ENCODE data around the gene MEGF8. TPM values are rescaled to one million over a fixed set of nuclear protein-coding genes. Genes with fewer than 3 reads are reported as not detected.
A peak's percentile ranks its signal among the peaks of the same experiment; 100 is the strongest.

The MEGF8 gene
- total and polyA plus RNA-seq, 2 of the 8 experiments (the other 6 are each of a cell fraction or from before 2014, with no cell fraction given), result 13.0 to 23.7 TPM

DNA sequence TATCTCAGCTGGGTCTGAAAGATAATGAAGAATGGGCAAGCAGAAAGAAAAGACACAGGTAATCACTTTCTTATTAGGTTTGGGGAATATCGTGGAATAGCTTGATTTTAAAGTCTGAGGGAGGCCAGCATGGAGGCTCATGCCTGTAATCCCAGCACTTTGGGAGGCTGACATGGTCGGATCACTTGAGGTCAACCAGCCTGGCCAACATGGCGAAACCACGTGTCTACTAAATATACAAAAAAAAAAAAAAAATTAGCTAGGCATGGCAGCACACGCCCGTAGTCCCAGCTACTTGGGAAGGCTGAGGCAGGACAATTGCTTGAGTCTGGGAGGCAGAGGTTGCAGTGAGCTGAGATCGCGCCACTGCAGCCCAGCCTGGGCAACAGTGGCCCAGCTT, 21.6 kb upstream of the MEGF8 start:
- H3K14ac ChIP-seq (ENCODE audit: insufficient read length), result no peak overlapping the region
- no peaks in the 10 kb centered on the region for H3K79me1 ChIP-seq (ENCODE audit: low read depth, low read length)
- H3K9me3 ChIP-seq (ENCODE audit: insufficient read depth in 2 of 2, low read depth in 1 of 2, low read length in 1 of 2), result no peaks in the 10 kb centered on the region
- peak overlapping the region; percentile 94; the same call in 1 of the 2 replicates for H2BK20ac ChIP-seq (ENCODE audit: low read length)
- H2AK5ac ChIP-seq (ENCODE audit: low read depth, low read length), result 0 out of 2 replicates have a peak overlapping the region, but pooled peaks have one; percentile 11
- peaks cover 0 to 5% (median 0%) of the 10 kb centered on the region in 4 experiments; a peak in 2 of 8 replicates for H3K36me3 ChIP-seq (ENCODE audit: control insufficient read depth in 2 of 4, insufficient read depth in 4 of 4, low read length in 3 of 4)
- no peak overlapping the region; the same call in 1 of the 2 replicates for H4K8ac ChIP-seq (ENCODE audit: extremely low read depth, insufficient read depth, low read length)
- no peak overlapping the region; a peak in 1 of 4 replicates for H3K4me2 ChIP-seq (ENCODE audit: insufficient read depth in 1 of 2, low read depth in 2 of 2, low read length in 2 of 2)
- H3K4me1 ChIP-seq (replicated peaks in 1 of 4; ENCODE audit: control insufficient read depth in 3 of 4, insufficient read depth in 4 of 4, low read length in 3 of 4), result peaks cover 0 to 16% (median 10%) of the 10 kb centered on the region in 4 experiments; a peak in 4 of 7 replicates
- CTCF ChIA-PET (ENCODE audit: partially characterized antibody), result interaction anchor here (0.7 to 1.3 kb wide), 6 partner anchors 8 to 171 kb away, joined by 3 to 4 read pairs (median 3); partner anchors contain the start of genes GSK3A and POU2F2
- WGBS, 2 experiments (ENCODE audit: extremely low coverage in 1 of 2, insufficient coverage in 1 of 2, insufficient read length in 1 of 2, insufficient replicate concordance in 2 of 2, low coverage in 1 of 2, low lambda C conversion rate in 2 of 2, missing lambda C conversion rate in 1 of 2), result 99% methylated on average over 8 of the region's 8 CpGs; no CpG with 5 or more reads in 1 of the 2 experiments
- H3K23ac ChIP-seq (ENCODE audit: insufficient read length), result no peak overlapping the region
- H4K20me1 ChIP-seq (replicated peaks in 1 of 2; ENCODE audit: control insufficient read depth in 1 of 2, insufficient read depth in 2 of 2, low read length in 2 of 2), result no peaks in the 10 kb centered on the region
- H2BK5ac ChIP-seq (ENCODE audit: low read depth, low read length), result no peak overlapping the region
- DNase-seq (ENCODE audit: low read depth in 1 of 2, low spot score in 2 of 2) (no peak), FAIRE-seq (no peak)
- no peak overlapping the region for H2BK120ac ChIP-seq (replicated peaks; ENCODE audit: low read depth, low read length)
- no peak overlapping the region for H3K56ac ChIP-seq (replicated peaks; ENCODE audit: insufficient read length, low read depth, low read length)
- H2AFZ ChIP-seq (ENCODE audit: low read length), result no peak overlapping the region
- no peak overlapping the region for H3K9ac ChIP-seq (replicated peaks in 1 of 4; ENCODE audit: extremely low read depth in 1 of 4, low read depth in 3 of 4, low read length in 3 of 4)
- peaks cover 0 to 10% of the 10 kb centered on the region in 2 experiments; a peak in 2 of 4 replicates for H3K79me2 ChIP-seq (ENCODE audit: control insufficient read depth in 1 of 2, insufficient read depth in 2 of 2, low read length in 2 of 2)
- no peak overlapping the region for H3K4me3 ChIP-seq (ENCODE audit: extremely low read depth in 1 of 4, insufficient read depth in 2 of 4, low read depth in 3 of 4, low read length in 4 of 4)
- H4K91ac ChIP-seq (replicated peaks; ENCODE audit: insufficient read length, low read length), result no peak overlapping the region
- POLR2A ChIA-PET (ENCODE audit: partially characterized antibody), result interaction anchor here (0.9 to 1.2 kb wide), 3 partner anchors 9 to 59 kb away, joined by 3 to 8 read pairs (median 4); no protein-coding TSS in a partner anchor
- no peak overlapping the region for H3K4ac ChIP-seq (replicated peaks; ENCODE audit: insufficient read length, low read depth, low read length)
- H3K27me3 ChIP-seq (replicated peaks in 1 of 4; ENCODE audit: control insufficient read depth in 3 of 4, extremely low read depth in 1 of 4, insufficient read depth in 3 of 4, low read length in 3 of 4), result no peaks in the 10 kb centered on the region
- H3K23me2 ChIP-seq (ENCODE audit: low read depth, low read length), result peaks cover 4% of the 10 kb centered on the region; the same call in 1 of the 2 replicates
- H4K5ac ChIP-seq (ENCODE audit: insufficient read length, low read depth, low read length), result no peak overlapping the region
- H2BK12ac ChIP-seq (ENCODE audit: low read depth, low read length), result peak overlapping the region; percentile 53; the same call in 1 of the 2 replicates
- H3K18ac ChIP-seq (ENCODE audit: extremely low read depth, low read length), result no peak overlapping the region
- no peak overlapping the region for H3K27ac ChIP-seq (ENCODE audit: low read depth, low read length)
- H2BK15ac ChIP-seq (ENCODE audit: low read length), result peak overlapping the region; percentile 83; the same call in 1 of the 2 replicates
- TF ChIP-seq SUZ12 (IDR thresholded peaks at IDR 0.05; ENCODE audit: low read length), result no peak
- TF ChIP-seq SP2 (IDR thresholded peaks at IDR 0.05; ENCODE audit: low read length), result no peak
- TF ChIP-seq EP300 (IDR thresholded peaks at IDR 0.05; ENCODE audit: borderline replicate concordance in 1 of 2, low read depth in 2 of 2, low read length in 2 of 2), result no peak
- TF ChIP-seq RFX5 (IDR thresholded peaks at IDR 0.05; ENCODE audit: borderline replicate concordance, low read depth, low read length), result no peak
- TF ChIP-seq NANOG (IDR thresholded peaks at IDR 0.05; ENCODE audit: insufficient read depth, low read depth, low read length, poor library complexity, severe bottlenecking), result no peak
- no peak for TF ChIP-seq CBX5 (IDR thresholded peaks at IDR 0.05; ENCODE audit: low read depth, low read length)
- no peak for TF ChIP-seq RNF2 (IDR thresholded peaks at IDR 0.05; ENCODE audit: borderline replicate concordance, low read depth, low read length, missing control alignments, poor library complexity, severe bottlenecking)
- no peak for TF ChIP-seq SIX5 (IDR thresholded peaks at IDR 0.05; ENCODE audit: low read depth, low read length)
- TF ChIP-seq, protein P1, sequence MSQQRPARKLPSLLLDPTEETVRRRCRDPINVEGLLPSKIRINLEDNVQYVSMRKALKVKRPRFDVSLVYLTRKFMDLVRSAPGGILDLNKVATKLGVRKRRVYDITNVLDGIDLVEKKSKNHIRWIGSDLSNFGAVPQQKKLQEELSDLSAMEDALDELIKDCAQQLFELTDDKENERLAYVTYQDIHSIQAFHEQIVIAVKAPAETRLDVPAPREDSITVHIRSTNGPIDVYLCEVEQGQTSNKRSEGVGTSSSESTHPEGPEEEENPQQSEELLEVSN (IDR thresholded peaks at IDR 0.05), result no peak
- no peak for TF ChIP-seq KDM5A (IDR thresholded peaks at IDR 0.05; ENCODE audit: low read length)
- no peak for TF ChIP-seq GTF2F1 (IDR thresholded peaks at IDR 0.05; ENCODE audit: borderline replicate concordance, low read depth, low read length)
